Measurements from ENCODE around the gene ANTXR1. TPM values are rescaled to one million over a fixed set of nuclear protein-coding genes. Genes with fewer than 3 reads are reported as not detected.

Gene ANTXR1
- total RNA-seq, 1 experiment from 2014 or later = 33.1 TPM

DNA sequence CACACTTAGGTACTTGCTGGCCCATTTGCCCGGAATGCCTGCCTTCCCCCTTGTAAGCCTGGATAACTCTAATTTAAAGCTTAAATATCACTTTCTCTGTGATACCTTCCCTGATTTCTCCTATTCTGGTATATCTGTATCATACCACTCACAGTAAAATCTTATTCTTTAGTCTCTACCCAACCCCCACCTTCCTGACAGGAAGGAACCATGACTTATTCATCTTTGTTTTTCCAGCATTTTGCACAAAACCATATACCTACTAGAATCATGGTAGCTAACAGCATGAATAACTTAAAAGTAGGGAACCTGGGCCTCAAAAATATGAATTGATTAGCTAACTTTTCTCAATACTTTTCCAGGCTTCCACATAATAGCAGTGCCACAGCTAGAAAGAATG, 262.5 kb downstream of the ANTXR1 start:
- Mint-ChIP-seq H3K4me1 (ENCODE audit: insufficient read depth, unreplicated experiment) (no peaks in the 10 kb centered on the region), H3K27ac (ENCODE audit: low read depth, unreplicated experiment) (no peak overlapping the region), H3K9me3 (ENCODE audit: unreplicated experiment) (no peaks in the 10 kb centered on the region), H3K27me3 (ENCODE audit: insufficient read depth, unreplicated experiment) (peaks cover 32% of the 10 kb centered on the region), H3K36me3 (ENCODE audit: insufficient read depth, unreplicated experiment) (no peaks in the 10 kb centered on the region), H3K4me3 (ENCODE audit: unreplicated experiment) (no peak overlapping the region)
- BruUV-seq (replicated peaks) = no TSS peak
- TF ChIP-seq, protein P1, sequence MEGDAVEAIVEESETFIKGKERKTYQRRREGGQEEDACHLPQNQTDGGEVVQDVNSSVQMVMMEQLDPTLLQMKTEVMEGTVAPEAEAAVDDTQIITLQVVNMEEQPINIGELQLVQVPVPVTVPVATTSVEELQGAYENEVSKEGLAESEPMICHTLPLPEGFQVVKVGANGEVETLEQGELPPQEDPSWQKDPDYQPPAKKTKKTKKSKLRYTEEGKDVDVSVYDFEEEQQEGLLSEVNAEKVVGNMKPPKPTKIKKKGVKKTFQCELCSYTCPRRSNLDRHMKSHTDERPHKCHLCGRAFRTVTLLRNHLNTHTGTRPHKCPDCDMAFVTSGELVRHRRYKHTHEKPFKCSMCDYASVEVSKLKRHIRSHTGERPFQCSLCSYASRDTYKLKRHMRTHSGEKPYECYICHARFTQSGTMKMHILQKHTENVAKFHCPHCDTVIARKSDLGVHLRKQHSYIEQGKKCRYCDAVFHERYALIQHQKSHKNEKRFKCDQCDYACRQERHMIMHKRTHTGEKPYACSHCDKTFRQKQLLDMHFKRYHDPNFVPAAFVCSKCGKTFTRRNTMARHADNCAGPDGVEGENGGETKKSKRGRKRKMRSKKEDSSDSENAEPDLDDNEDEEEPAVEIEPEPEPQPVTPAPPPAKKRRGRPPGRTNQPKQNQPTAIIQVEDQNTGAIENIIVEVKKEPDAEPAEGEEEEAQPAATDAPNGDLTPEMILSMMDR (IDR thresholded peaks at IDR 0.05; ENCODE audit: unreplicated experiment) = no peak
- POLR2A ChIA-PET = interaction anchor here (0.7 to 1.3 kb wide), 2 partner anchors 11 to 98 kb away, joined by 3 to 6 read pairs; no protein-coding TSS in a partner anchor
- intact Hi-C loops (cut with micrococcal nuclease) = no loop called here
- CTCF ChIA-PET = interaction anchor here (0.6 to 1.7 kb wide), 3 partner anchors 31 to 1427 kb away, joined by 4 to 8 read pairs (median 4); no protein-coding TSS in a partner anchor
- DNase-seq (ENCODE audit: unreplicated experiment) = no peak

DNA sequence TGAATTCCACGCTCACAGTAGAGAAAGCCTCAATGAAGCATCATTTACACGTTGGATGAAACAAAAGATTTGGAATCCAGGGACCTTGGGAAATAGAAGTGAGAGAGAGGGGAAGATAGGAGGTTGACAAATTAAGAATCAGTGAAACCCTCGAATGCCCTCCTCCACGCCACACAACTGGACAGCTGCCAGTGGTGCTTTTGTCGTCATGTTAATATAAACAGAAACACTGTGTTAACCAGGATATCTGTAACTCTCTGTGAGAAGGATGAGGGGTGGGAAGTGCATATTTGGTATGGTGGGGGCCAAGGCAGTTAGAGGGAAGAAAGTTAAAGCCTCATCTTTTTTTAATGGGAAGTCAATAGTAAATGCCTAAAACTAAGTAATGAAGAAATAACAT, 265.4 kb downstream of the ANTXR1 start:
- no TSS peak for BruUV-seq (replicated peaks)
- Mint-ChIP-seq H3K4me3 (ENCODE audit: unreplicated experiment) (no peak overlapping the region), H3K9me3 (ENCODE audit: unreplicated experiment) (no peaks in the 10 kb centered on the region), H3K36me3 (ENCODE audit: insufficient read depth, unreplicated experiment) (no peaks in the 10 kb centered on the region), H3K27me3 (ENCODE audit: insufficient read depth, unreplicated experiment) (peaks cover 32% of the 10 kb centered on the region), H3K27ac (ENCODE audit: low read depth, unreplicated experiment) (no peak overlapping the region), H3K4me1 (ENCODE audit: insufficient read depth, unreplicated experiment) (no peaks in the 10 kb centered on the region)
- CTCF ChIA-PET = interaction anchor here (0.5 kb wide), 1 partner anchor 14 kb away, joined by 3 read pairs; no protein-coding TSS in a partner anchor
- POLR2A ChIA-PET = no interaction called here
- DNase-seq (ENCODE audit: unreplicated experiment) = no peak
- TF ChIP-seq, protein P1 (IDR thresholded peaks at IDR 0.05; ENCODE audit: unreplicated experiment) = no peak
- intact Hi-C loops (cut with micrococcal nuclease) = no loop called here

DNA sequence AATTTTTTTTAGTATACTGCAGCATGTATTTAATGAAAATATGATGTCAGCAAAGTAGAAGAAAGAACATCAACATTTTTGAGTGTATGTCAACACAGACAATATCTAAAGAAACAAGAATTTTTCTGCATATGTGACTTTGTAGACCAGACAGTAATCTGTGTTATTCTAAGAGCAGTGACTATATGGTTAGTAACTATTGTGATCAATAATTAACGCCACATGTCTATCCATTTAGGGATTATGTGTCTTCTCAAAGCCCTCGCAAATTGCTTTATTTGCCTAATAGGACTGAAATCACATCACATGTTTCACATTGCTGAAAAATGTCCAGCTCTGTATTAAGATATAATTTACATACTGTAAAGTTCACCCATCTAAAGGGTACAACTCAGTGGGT, 266.2 kb downstream of the ANTXR1 start:
- Mint-ChIP-seq H3K4me1 (ENCODE audit: insufficient read depth, unreplicated experiment) (no peaks in the 10 kb centered on the region), H3K9me3 (ENCODE audit: unreplicated experiment) (no peaks in the 10 kb centered on the region), H3K27ac (ENCODE audit: low read depth, unreplicated experiment) (no peak overlapping the region), H3K27me3 (ENCODE audit: insufficient read depth, unreplicated experiment) (peaks cover 23% of the 10 kb centered on the region), H3K36me3 (ENCODE audit: insufficient read depth, unreplicated experiment) (no peaks in the 10 kb centered on the region), H3K4me3 (ENCODE audit: unreplicated experiment) (no peak overlapping the region)
- intact Hi-C loops (cut with micrococcal nuclease) = no loop called here
- TF ChIP-seq, protein P1 (IDR thresholded peaks at IDR 0.05; ENCODE audit: unreplicated experiment) = no peak
- ChIA-PET POLR2A (interaction anchor here (0.6 kb wide), 2 partner anchors 25 to 167 kb away, joined by 3 read pairs; no protein-coding TSS in a partner anchor), CTCF (interaction anchor here (0.5 kb wide), 1 partner anchor 13 kb away, joined by 3 read pairs; no protein-coding TSS in a partner anchor)
- DNase-seq (ENCODE audit: unreplicated experiment) = no peak
- no TSS peak for BruUV-seq (replicated peaks)

DNA sequence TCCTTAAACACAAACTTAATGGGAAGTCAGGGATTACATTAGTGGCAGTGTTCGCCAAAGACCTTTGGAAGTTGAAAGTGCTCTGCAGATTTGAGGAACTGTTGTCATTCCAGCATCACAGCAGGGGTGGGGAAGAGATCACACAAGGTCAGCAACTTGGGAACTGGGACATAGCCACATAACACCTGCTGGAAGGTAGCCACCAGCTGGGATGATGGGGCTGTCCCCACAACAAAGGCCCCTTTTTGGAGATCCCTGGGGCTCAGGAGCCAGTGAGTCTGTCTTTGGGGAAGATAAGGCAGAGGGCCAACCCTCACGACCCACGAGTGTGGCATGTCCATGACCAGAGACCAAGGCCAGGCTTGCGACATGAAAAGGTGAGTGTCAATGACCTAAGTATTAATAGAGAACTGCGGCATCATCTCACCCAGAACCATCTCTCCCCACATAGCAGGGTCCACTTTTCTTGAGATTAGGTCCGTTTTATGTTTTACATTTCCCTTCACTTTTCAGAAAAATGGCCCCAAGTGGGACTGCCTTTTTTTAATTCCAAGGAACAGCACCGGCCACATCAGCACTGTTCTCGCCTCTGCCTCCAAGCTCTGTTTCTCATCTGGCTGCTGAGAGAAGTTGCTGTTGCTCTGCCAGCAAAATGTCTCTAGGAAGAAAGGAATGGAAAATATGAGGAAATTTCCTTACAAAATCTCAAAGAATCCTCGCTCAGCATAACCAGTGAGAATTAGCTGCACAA, 267.1 kb downstream of the ANTXR1 start:
- POLR2A ChIA-PET = interaction anchor here (0.6 kb wide), 1 partner anchor 168 kb away, joined by 3 read pairs; no protein-coding TSS in a partner anchor

More for the DNA sequence above, 267.1 kb downstream of the ANTXR1 start:
- no peak overlapping the region for H3K4me3 Mint-ChIP-seq (ENCODE audit: unreplicated experiment)
- CTCF ChIA-PET = no interaction called here
- H3K27ac Mint-ChIP-seq (ENCODE audit: low read depth, unreplicated experiment) = no peak overlapping the region
- DNase-seq (ENCODE audit: unreplicated experiment) = no peak
- H3K36me3 Mint-ChIP-seq (ENCODE audit: insufficient read depth, unreplicated experiment) = no peaks in the 10 kb centered on the region
- peaks cover 14% of the 10 kb centered on the region for H3K27me3 Mint-ChIP-seq (ENCODE audit: insufficient read depth, unreplicated experiment)
- no peaks in the 10 kb centered on the region for H3K9me3 Mint-ChIP-seq (ENCODE audit: unreplicated experiment)
- TF ChIP-seq, protein P1 (IDR thresholded peaks at IDR 0.05; ENCODE audit: unreplicated experiment) = no peak
- H3K4me1 Mint-ChIP-seq (ENCODE audit: insufficient read depth, unreplicated experiment) = no peaks in the 10 kb centered on the region
- no TSS peak for BruUV-seq (replicated peaks)
- intact Hi-C loops (cut with micrococcal nuclease) = no loop called here
